Dedifferentiated amniotic fluid mesenchymal stem cell (primary cell): ENCODE measurements around the gene CHAF1B.

Experiments used
- DNase-seq: peaks from one replicate; pipeline ENCODE4 v3.0.0-alpha.2; 2016; ENCODE audit errors: extremely low spot score

The CHAF1B gene

DNA sequence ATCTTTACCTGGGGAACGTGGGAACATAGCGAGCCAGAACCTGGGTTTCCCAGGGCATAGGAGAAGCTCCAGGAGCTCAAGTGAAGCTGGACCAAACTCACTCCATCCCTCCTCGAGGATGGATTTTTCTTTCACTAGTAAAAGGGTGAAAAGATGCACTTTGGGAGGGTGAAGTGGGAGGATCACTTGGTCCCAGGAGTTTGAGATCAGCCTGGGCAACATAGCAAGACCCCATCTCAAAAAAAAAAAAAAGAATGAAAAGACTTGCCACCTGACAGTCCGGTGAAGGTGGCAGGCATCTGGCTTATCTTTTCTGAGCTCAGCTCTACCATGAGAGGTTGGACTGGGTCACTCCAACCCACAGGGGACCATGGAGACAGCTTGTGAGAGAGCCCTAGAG lies 42.3 kb downstream of the CHAF1B start:
- no peak for DNase-seq

DNA sequence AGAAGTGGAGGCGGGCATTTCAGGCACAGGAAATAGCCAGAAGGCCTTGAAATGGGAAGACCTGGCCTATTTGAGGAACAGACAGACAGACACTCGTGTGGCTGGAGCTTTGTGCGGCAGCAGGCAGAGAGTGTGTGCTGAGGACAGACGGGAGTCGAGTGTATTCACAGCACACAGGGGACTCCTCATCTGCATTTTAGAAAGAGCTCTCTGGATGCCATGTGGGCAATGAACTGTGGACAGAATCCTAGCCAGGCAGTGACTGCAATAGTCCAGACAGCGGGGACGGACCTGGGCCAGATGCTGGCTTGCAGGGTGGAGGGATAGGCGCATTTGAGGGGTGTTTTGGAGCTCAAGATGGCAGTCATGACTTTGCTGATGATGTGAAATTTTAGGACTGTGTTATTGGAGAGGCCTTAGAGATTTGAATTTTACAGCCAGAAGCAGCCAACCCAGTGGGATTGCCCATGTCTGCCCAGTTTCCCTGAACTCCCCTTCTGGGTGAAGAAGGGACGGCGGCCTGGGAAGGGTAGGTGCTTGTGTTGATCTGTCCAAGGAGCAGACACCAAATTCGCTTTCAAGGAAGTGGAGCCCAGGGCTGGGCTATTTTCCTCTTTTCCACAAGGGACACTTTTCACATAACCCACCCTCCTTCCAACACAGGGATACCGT lies 43.7 kb downstream of the CHAF1B start:
- no peak for DNase-seq

DNA sequence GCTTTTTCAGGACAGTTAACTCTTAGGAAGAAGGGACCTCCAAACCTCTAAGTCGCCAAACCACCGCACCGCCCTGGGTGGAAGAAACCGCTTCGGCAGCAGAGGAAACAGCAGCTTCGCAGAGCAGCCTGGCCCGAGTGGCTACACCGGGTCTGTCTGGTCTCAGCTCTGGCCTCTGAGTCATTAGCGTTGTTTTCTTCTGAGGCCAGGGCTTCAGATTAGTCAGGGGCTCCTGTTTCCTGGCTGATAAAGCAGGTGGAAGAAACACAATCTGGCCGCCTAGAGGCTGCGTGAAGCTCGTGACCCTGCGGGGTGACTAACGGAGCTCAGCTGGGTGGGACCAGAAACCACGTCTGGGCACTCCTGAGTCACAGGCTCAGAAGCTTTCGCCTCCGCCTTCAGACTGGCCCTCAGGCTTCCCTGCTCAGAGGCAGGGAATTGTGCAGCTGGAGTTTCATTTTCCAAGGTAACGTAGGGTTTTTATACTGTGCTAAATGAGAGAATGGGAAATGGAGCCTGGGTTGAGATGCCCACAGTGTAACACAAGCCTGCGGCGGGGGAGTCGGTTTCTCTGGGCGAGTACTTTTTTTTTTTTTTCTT lies 44.9 kb downstream of the CHAF1B start:
- peak; percentile 94 for DNase-seq

DNA sequence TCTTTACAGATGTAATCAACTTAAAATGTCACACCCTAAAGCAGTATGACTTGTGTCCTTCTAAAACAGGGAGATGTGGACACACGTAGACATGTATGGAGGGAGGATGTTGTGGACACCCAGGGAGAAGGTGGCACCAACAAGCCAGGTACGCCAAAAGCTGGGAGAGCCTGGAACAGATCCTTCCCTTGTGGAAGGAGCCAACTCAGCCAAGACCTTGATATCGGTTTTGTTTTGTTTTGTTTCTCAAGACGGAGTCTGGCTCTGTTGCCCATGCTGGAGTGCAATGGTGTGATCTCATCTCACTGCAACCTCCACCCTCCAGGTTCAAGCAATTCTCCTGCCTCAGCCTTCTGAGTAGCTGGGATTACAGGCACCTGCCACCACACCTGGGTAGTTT lies 45.6 kb downstream of the CHAF1B start:
- DNase-seq: no peak

DNA sequence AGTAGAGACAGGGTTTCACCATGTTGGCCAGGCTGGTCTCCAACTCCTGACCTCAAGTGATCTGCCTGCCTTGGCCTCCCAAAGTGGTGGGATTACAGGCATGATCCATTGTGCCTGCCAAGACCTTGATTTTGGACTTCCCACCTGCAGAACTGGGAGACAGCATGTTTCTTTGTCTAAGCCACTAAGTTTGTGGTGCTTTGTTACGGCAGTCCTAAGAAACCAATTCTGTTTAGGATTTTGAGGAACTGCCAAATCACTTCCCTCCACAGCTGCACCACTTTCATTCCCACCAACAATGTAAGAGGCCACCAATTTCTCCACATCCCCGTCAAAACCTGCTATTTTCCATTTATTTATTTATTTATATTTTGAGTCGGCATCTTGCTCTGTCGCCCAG lies 46.1 kb downstream of the CHAF1B start:
- DNase-seq: no peak

DNA sequence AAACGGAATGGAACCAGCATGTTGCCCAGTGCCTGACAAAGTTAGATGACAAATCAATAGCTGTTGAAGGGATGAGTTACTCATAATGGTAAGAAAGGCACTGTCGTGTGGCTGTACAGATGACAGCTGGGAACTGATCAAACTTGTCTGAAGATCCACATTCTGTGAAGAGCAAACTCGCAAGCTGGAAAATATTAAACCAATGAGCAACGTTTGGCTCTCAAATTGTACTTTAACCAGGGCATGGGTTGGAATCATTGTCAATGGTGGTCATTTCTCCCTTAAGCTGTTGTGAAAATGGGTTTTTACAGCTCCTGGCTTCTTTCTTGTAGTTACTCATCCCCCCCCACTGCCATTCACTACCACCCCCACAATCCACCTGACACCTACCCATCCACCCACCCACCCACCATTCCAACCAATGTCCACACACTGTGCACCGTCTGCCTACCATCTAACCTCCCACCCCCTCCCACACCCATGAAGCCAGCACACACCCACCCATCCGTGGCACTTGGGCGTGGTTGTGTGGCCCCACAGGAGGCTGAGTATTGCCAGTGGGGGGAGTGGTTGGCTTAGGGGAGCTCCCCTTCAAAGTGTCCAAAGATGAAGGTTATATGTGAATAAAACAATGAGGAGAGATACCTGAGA lies 48.0 kb downstream of the CHAF1B start:
- DNase-seq: no peak

DNA sequence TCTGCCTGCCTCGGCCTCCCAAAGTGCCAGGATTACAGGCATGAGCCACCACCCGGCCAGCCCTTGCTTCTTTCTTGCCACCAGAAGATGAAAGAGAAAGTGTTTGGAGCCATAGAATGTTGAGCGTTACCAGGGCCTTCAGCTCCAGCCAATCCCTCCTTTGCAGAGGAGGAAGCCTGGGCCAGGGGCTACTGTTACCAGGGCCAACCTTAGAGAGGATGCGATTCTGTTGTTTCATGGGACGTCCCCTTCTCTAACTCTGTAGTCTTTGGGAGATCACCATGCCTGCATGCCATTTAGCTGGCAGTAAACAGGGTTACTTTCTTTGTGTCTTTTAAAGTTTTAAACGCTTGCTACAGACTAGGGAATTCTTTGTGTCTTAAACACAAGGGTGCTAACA lies 49.0 kb downstream of the CHAF1B start:
- no peak for DNase-seq

DNA sequence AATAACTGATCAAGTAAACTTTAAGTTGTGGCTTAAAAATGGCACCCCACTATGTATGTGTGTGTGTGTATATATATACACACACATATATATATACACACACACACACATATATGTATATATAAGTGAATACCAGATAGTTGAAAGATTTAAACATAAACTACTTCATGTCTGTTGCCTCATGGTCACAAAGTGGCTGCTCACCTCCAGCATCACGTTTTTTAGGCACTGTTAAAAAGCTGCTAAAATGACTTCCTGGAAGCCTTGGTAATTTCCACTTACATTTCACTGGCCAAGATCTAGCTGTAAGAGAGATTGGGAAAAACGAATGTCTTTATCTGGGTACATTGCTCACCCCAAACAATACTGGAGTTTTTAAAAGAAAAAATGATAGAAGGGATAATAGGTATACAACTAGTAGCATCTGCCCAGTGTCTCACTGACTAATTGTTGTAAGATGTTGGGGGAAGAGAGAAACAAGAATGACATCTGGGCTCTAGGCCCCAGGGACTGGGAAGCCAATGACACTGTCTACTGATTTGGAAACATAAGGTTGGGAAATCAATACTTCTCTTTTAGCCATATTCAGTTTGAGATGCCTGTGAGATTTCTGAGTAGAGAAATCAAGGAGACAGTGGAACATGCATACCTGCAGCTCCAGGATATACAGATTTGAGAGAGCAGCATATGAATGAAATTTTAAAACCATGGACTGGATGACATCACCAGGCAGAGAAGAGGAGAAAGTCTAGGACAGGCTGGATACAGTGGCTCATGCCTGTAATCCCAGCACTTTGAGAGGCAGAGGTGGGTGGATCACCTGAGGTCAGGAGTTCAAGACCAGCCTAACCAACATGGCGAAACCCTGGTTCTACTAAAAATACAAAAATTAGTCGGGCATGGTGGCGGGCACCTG lies 51.9 kb downstream of the CHAF1B start:
- no peak for DNase-seq

DNA sequence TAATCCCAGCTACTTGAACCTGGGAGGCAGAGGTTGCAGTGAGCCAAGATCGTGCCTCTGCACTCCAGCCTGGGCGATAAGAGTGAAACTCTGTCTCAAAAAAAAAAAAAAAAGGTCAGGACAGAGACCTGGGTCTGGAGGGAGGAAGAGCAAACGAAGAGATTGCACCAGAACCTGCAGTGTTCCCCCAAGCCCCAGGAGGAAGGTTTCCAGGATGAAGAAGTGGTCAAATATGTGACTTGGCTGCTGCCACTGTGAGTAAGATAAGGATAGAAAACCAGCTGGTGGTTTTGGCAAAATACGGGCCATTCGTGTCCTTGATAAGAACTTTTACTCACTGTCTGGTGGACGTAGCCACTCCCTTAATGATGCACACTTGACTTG lies 52.5 kb downstream of the CHAF1B start:
- no peak for DNase-seq

DNA sequence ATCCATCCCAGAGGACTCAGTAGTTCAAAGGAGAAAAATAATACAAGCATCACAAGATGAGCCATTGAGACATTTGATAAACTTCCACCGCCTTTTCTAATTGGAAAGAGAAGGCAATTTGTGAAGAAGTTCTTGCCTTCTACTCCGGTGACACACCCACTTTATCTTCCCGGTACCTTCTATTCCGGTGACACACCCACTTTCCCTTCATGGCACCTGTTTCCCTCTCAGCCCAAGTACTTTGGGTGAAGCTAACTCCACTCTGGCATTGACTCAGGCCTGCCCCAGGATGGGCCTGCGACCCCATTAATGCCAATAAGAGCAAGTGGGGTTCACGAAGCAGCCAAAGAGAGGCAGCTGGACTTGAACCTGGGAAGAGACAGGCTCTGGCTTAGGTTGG lies 56.5 kb downstream of the CHAF1B start:
- DNase-seq: no peak

DNA sequence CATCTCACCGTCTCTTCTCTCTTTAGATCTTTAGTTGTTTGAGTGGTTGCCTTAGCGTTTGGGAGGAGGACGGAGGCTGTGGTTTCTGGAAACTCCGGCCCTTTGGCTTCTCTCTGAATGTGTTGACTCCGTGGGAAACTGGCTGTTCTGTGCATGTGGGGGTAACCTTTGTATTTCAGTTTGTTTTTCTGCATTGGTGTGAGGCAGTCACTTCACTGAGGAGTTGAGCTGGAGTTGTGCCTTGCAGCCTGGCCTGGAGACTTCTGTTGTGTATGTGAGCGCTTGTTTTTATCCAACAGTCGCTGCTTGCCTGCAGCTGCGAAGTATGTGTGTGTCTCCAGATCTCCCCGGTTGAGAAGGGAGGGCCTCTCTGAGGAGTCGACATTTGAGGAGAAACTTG lies 61.1 kb downstream of the CHAF1B start:
- DNase-seq: no peak

DNA sequence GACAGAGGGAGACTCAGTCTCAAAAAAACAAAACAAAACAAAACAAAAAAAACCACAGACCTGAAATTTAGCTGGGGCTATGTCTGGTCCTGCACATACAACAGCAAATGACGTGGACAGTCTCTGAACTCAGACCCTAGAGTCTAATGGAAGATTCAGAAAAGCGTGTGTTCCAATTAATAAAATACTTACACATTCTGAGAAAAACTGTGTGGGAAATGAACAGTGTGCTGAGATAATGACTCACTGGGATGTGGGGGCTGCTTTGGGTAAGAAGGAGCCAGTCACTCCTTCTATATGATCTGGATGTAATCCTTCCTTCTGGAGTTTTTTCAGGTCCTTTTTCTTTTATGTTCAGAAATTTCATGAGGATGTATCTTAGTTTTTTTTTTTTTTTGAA lies 65.3 kb downstream of the CHAF1B start:
- DNase-seq: no peak

DNA sequence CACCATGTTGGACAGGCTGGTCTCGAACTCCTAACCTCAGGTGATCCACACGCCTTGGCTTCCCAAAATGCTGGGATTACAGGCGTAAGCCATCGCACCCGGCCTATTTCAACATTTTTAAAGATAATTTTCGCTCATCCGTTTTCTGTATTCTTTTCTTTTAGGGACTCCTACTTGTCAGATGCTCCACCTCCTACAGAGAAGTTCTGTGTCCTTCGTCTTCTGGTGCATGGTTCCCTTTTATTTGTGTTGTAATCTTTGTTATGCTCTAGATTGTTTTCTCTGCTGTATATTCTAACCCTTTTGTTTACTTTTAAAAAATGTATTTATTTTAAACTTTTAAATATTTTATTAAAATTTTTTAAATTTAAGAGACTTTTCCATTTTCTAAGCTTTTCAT lies 66.3 kb downstream of the CHAF1B start:
- no peak for DNase-seq

DNA sequence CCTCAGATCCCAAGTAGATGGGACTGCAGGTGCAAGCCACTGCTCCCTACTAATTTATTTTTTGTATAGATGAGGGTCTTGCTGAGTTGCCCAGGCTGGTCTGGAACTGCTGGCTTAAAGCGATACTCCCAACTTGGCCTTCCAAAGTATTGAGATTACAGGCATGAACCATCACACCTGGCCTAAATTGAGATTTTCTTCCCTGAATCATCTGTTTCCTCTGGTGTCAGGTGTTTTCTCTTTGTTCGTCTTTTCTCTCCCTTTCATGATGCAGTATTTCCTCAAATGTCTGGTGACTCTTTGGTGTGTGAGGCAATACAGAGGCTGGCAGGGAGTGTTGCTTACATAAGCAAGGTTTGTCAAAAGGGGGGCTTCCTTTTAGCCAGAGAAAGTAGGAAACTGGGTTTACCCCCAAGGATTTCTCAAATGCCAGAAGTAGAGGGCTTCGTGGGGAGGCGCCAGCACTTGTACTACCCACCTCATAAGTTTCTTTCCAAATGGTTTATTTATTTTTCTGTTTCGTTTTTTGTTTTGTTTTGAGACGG lies 67.2 kb downstream of the CHAF1B start:
- no peak for DNase-seq

DNA sequence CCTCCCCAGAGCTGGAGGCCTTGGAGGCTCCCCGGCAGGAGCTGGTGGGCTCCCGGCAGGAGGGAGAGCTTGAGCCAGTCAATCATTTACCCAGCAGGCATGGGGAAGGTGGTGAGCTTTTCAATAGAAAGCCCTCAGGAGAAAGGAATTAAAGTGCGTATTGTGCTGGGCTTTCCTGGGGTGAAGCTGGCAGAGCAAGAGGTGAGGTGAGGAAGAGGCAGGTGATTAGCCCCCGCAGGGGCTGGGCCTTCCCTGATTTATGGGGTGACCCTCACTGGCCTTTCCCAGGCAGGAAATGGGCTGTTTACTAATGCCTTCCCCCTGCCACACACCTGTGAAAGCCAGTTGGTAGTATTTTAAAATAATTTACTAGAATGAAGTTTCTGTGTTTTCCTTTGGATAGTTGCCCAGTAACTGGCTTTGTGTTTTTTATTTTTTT lies 68.9 kb downstream of the CHAF1B start:
- no peak for DNase-seq

DNA sequence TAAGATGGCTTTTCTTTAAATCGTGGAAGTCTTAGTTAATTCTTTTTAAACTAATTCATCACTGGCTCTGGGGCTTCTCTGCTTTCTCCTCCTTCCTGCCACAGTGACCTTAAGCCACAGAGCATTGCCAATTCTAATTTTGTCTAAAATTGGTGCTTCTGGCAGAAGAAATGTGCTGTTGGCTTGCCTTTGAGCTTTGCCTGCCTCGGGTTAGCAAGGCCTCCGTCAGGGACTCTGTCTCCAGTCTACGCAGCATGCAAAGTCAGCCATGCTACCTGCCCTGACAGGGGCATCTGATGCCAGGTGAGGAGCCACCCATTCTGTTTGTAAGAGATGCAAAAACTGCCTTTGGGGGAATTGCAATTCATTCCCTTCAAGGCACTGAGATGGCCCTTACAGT lies 69.5 kb downstream of the CHAF1B start:
- DNase-seq: no peak

DNA sequence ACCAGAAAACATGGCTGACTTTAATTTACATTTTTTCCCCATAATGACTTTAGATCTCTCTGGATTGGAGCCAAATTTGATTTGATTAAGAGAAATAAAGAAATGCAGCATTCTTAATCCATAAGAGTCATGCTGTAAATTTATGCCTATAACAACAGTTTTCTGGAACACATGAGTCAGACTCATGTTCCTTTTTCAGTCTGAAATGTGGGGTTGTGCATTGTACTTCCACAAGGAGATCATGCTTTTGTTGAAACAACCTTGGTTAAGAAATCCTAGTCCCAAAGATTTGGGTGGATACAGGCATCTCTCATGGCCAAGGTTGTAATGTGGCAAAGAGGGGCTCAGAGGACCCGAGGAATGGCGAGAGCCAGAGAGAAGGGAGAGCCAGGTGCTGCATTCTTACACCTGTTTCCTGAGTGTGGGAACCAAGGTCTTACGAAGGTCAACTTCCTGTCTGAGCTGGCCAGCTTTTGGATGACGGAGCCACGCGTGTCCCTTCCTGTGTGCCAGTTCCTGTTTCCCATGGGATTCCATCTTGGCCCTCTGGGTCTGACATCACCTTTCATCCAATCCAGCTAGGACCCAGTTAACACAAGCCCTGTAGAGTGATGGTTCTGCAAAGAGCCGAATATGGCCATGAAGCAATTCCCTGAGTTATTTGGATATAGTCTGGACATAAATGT lies 71.7 kb downstream of the CHAF1B start:
- no peak for DNase-seq

DNA sequence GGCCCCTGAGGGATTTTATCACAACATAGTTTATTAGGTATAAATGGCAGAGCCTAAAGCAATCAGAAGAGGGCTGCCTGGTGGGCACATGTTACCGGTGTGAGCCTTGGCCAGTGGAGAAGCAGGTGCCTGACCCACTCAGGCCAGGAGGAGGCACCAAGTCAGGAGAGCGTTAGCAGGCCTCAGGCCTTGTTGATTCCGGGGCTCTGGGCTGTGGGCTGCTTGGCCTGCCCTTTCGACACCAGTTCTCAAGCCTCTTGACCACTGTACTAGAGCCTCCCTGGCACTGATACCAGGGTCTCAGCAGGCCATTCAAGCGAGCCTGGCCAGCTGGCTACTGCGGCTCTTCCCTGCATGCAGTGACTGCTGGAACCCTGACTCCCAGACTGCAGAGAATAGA lies 73.9 kb downstream of the CHAF1B start:
- no peak for DNase-seq

DNA sequence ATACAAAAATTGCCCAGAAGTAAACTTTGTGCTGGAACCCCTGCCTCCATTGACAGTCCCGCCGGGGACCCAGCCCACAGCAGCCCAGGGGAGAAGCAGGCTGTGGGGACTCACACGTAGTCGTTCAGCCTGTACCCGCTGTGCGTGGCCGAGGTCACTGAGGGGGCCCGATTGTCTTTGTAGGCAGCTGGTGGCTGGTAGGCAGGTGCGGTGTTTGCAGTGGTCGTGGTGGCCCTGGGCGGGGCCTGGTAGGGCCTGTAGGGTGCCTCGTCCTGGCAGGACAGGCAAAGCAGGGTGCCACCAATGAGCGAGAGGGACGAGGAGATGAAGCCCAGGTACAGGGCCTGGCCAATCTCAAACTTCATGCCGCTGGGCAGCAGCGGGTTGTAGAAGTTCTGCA lies 75.7 kb downstream of the CHAF1B start:
- no peak for DNase-seq

DNA sequence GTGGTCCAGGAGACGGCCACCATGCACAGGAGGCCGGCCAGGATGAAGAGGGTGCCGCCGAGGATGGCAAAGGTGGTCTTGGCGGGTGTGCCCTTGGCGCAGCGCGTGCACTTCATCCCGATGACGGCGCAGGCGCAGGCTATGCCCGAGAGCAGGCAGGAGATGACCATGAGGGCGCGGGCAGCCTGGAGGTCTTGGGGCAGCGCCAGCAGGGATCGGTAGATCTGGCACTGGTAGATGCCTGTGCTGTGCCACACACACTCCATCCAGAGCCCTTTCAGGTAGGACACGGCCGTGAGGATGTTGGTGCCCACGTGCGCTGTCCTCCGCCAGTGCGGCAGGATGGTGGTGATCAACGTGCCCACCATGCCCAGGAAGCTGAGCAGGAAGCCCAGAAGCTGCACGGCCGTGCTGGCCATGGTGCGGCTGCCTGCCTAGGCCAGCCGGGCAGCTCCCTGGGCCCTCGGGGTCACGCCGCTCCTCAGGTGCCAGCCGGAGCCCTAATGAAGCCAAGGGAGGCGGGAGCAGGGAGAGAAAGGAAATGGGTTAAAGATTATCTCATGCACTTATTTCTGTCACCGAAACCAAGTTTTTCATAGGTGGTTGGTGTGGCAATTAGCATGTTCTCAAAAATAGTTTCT lies 76.2 kb downstream of the CHAF1B start:
- DNase-seq: no peak

DNA sequence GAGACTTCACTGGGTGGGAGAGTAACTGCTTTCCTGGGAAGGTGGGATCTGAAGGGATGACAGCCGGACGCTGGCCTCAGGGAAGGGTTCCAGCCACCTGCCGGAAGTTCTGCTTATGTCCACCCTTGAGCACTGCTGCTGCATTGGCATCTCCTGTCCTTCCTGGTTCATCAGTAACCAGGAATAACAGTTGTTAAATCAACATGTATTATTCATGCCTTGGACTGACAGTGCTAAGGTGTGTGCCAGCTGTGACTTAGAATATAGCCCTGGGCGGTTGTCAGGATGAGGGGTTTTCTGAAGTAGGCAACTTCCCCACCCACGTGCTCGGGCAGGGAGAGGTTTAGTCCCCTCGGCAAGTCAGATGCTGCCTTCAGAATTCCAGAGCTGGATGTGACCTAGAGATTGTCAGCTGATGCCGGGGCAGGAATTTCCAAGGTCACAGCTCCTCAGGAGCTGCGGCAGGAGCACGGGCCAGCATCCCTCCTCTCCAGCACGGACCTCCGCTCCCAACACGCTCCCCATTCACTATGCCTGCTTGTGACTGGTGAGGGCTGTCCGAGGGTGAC lies 76.8 kb downstream of the CHAF1B start:
- DNase-seq: no peak
